Hepatocyte (in vitro differentiated cells): ENCODE data around the gene SPTBN5.

Experiments
- CTCF ChIP-seq: fragments of 200-600 bp; sonication (generic); IDR thresholded peaks from 2 replicates; pipeline ENCODE4 v1.5.1; 2016; ENCODE audit warnings: antibody characterized with exemption, mild to moderate bottlenecking; ENCODE audit not compliant: poor library complexity
- EZH2 ChIP-seq: fragments of 200-600 bp; sonication (generic); IDR thresholded peaks from 2 replicates; pipeline ENCODE4 v1.6.1; 2016; ENCODE audit warnings: antibody characterized with exemption, mild to moderate bottlenecking, borderline replicate concordance

- TF ChIP-seq CTCF (no peak), EZH2 (no peak)
These were observed 8.0 kb downstream of the SPTBN5 start for GRCh38 chr15:41885841-41886240.
